Dendritic cell treated with granulocyte-macrophage colony-stimulating factor and Interleukin-4, amounts not matched to agents 40 ng/mL and 50 ng/mL, for 4 days (primary cell): Measurements from ENCODE around the gene TMEM175.

Experiments used
- H3K27ac Mint-ChIP-seq: one replicate; pipeline ENCODE4 v1.8.0; 2022; ENCODE audit warnings: mild to moderate bottlenecking, mixed read lengths
- H3K27me3 Mint-ChIP-seq: one replicate; pipeline ENCODE4 v1.8.0; 2022; ENCODE audit warnings: mild to moderate bottlenecking, mixed read lengths
- H3K36me3 Mint-ChIP-seq: one replicate; pipeline ENCODE4 v1.8.0; 2022; ENCODE audit warnings: low read depth, mixed read lengths
- H3K4me1 Mint-ChIP-seq: one replicate; pipeline ENCODE4 v1.8.0; 2022; ENCODE audit warnings: low read depth, mixed read lengths
- H3K4me3 Mint-ChIP-seq: one replicate; pipeline ENCODE4 v1.8.0; 2022; ENCODE audit warnings: mild to moderate bottlenecking, moderate library complexity, mixed read lengths
- H3K9me3 Mint-ChIP-seq: one replicate; pipeline ENCODE4 v1.8.0; 2022; ENCODE audit warnings: mixed read lengths
- intact Hi-C: fragments of 100-400 bp; cut with micrococcal nuclease; formaldehyde crosslinking; loops from one replicate; pipeline ENCODE4 v1.15.0; 2022

The TMEM175 gene

GRCh38 chr4:893276-893994 is 38.8 kb upstream of the TMEM175 start:
- intact Hi-C loops, result no loop called here
- Mint-ChIP-seq H3K4me1 (no peaks in the 10 kb centered on the region), H3K9me3 (no peaks in the 10 kb centered on the region), H3K27ac (no peak overlapping the region), H3K27me3 (no peaks in the 10 kb centered on the region), H3K36me3 (peaks cover 100% of the 10 kb centered on the region), H3K4me3 (no peak overlapping the region)

- H3K9me3 Mint-ChIP-seq, result no peaks in the 10 kb centered on the region
- H3K27me3 Mint-ChIP-seq, result no peaks in the 10 kb centered on the region
- no peak overlapping the region for H3K27ac Mint-ChIP-seq
- peaks cover 100% of the 10 kb centered on the region for H3K36me3 Mint-ChIP-seq
- no peaks in the 10 kb centered on the region for H3K4me1 Mint-ChIP-seq
- H3K4me3 Mint-ChIP-seq, result no peak overlapping the region
- intact Hi-C loops, result no loop called here
These were observed 38.1 kb upstream of the TMEM175 start for GRCh38 chr4:893995-894705.

GRCh38 chr4:895596-895995 is 36.7 kb upstream of the TMEM175 start:
- no peaks in the 10 kb centered on the region for H3K27me3 Mint-ChIP-seq

GRCh38 chr4:896216-896615 is 36.0 kb upstream of the TMEM175 start:
- peaks cover 100% of the 10 kb centered on the region for H3K36me3 Mint-ChIP-seq
- H3K4me3 Mint-ChIP-seq, result no peak overlapping the region
- H3K27me3 Mint-ChIP-seq, result no peaks in the 10 kb centered on the region
- H3K27ac Mint-ChIP-seq, result no peak overlapping the region
- no peaks in the 10 kb centered on the region for H3K4me1 Mint-ChIP-seq
- H3K9me3 Mint-ChIP-seq, result no peaks in the 10 kb centered on the region
- intact Hi-C loops, result no loop called here

More at GRCh38 chr4:895596-895995, 36.7 kb upstream of the TMEM175 start:
- H3K27ac Mint-ChIP-seq, result no peak overlapping the region
- peaks cover 100% of the 10 kb centered on the region for H3K36me3 Mint-ChIP-seq
- H3K9me3 Mint-ChIP-seq, result no peaks in the 10 kb centered on the region
- no peak overlapping the region for H3K4me3 Mint-ChIP-seq
- intact Hi-C loops, result no loop called here
- H3K4me1 Mint-ChIP-seq, result no peaks in the 10 kb centered on the region

GRCh38 chr4:896630-897029 is 35.6 kb upstream of the TMEM175 start:
- Mint-ChIP-seq H3K4me3 (no peak overlapping the region), H3K4me1 (no peaks in the 10 kb centered on the region), H3K27ac (no peak overlapping the region), H3K36me3 (peaks cover 100% of the 10 kb centered on the region), H3K27me3 (no peaks in the 10 kb centered on the region), H3K9me3 (no peaks in the 10 kb centered on the region)
- intact Hi-C loops, result no loop called here

- no peak overlapping the region for H3K27ac Mint-ChIP-seq
- no peaks in the 10 kb centered on the region for H3K9me3 Mint-ChIP-seq
- H3K4me1 Mint-ChIP-seq, result no peaks in the 10 kb centered on the region
- no peaks in the 10 kb centered on the region for H3K27me3 Mint-ChIP-seq
- H3K36me3 Mint-ChIP-seq, result peaks cover 99% of the 10 kb centered on the region
- no peak overlapping the region for H3K4me3 Mint-ChIP-seq
- intact Hi-C loops, result no loop called here
These were observed 34.1 kb upstream of the TMEM175 start for GRCh38 chr4:898123-898522.

GRCh38 chr4:898869-899555 is 33.2 kb upstream of the TMEM175 start:
- Mint-ChIP-seq H3K4me1 (no peaks in the 10 kb centered on the region), H3K4me3 (no peak overlapping the region), H3K27ac (no peak overlapping the region), H3K27me3 (no peaks in the 10 kb centered on the region), H3K9me3 (no peaks in the 10 kb centered on the region), H3K36me3 (peaks cover 99% of the 10 kb centered on the region)
- intact Hi-C loops, result no loop called here

GRCh38 chr4:899556-899906 is 32.7 kb upstream of the TMEM175 start:
- Mint-ChIP-seq H3K4me3 (no peak overlapping the region), H3K36me3 (peaks cover 96% of the 10 kb centered on the region), H3K27me3 (no peaks in the 10 kb centered on the region), H3K9me3 (no peaks in the 10 kb centered on the region), H3K27ac (no peak overlapping the region), H3K4me1 (no peaks in the 10 kb centered on the region)
- intact Hi-C loops, result no loop called here

- no peaks in the 10 kb centered on the region for H3K9me3 Mint-ChIP-seq
- H3K27me3 Mint-ChIP-seq, result no peaks in the 10 kb centered on the region
- H3K4me3 Mint-ChIP-seq, result no peak overlapping the region
- intact Hi-C loops, result no loop called here
- H3K4me1 Mint-ChIP-seq, result no peaks in the 10 kb centered on the region
- H3K36me3 Mint-ChIP-seq, result peaks cover 96% of the 10 kb centered on the region
- no peak overlapping the region for H3K27ac Mint-ChIP-seq
These were observed 32.2 kb upstream of the TMEM175 start for GRCh38 chr4:900073-900472.

GRCh38 chr4:900721-901120 is 31.5 kb upstream of the TMEM175 start:
- no peaks in the 10 kb centered on the region for H3K27me3 Mint-ChIP-seq

GRCh38 chr4:901192-901910 is 30.9 kb upstream of the TMEM175 start:
- H3K36me3 Mint-ChIP-seq, result peaks cover 96% of the 10 kb centered on the region
- intact Hi-C loops, result no loop called here
- no peaks in the 10 kb centered on the region for H3K27me3 Mint-ChIP-seq
- H3K4me3 Mint-ChIP-seq, result no peak overlapping the region
- peaks cover 6% of the 10 kb centered on the region for H3K9me3 Mint-ChIP-seq
- H3K27ac Mint-ChIP-seq, result no peak overlapping the region
- H3K4me1 Mint-ChIP-seq, result no peaks in the 10 kb centered on the region

More at GRCh38 chr4:900721-901120, 31.5 kb upstream of the TMEM175 start:
- H3K4me1 Mint-ChIP-seq, result no peaks in the 10 kb centered on the region
- no peak overlapping the region for H3K4me3 Mint-ChIP-seq
- H3K27ac Mint-ChIP-seq, result no peak overlapping the region
- intact Hi-C loops, result no loop called here
- peaks cover 96% of the 10 kb centered on the region for H3K36me3 Mint-ChIP-seq
- peaks cover 3% of the 10 kb centered on the region for H3K9me3 Mint-ChIP-seq

GRCh38 chr4:903066-904046 is 28.9 kb upstream of the TMEM175 start:
- Mint-ChIP-seq H3K27ac (no peak overlapping the region), H3K27me3 (no peaks in the 10 kb centered on the region), H3K9me3 (peaks cover 6% of the 10 kb centered on the region), H3K4me1 (no peaks in the 10 kb centered on the region), H3K36me3 (peaks cover 96% of the 10 kb centered on the region), H3K4me3 (no peak overlapping the region)
- intact Hi-C loops, result no loop called here
